HG02623 (cell line): ENCODE results near the gene SPTBN5.

Experiments used
- ATAC-seq: cut with Tn5 transposase; IDR thresholded peaks from one replicate; pipeline ENCODE4 v1.9.1; 2021; ENCODE audit warnings: moderate library complexity; ENCODE audit not compliant: unreplicated experiment

The SPTBN5 gene

GRCh38 chr15:41893422-41894250, at the start of gene SPTBN5:
Gene SPTBN5, minus strand, starts transcription at chr15:41894053. Its CDS starts 556 bp downstream, at chr15:41893497.
- ATAC-seq, result no peak

- no peak for ATAC-seq
Observed at GRCh38 chr15:41942886-41943285, 49.0 kb upstream of the SPTBN5 start.

- no peak for ATAC-seq
Observed at GRCh38 chr15:41941644-41942415, 48.0 kb upstream of the SPTBN5 start.

GRCh38 chr15:41940441-41940857, 46.6 kb upstream of the SPTBN5 start:
- no peak for ATAC-seq

GRCh38 chr15:41939986-41940385, 46.1 kb upstream of the SPTBN5 start:
- ATAC-seq, result no peak

GRCh38 chr15:41937568-41937923, 43.7 kb upstream of the SPTBN5 start:
- ATAC-seq, result no peak

GRCh38 chr15:41936649-41937567, 43.1 kb upstream of the SPTBN5 start:
- no peak for ATAC-seq

- ATAC-seq, result no peak
Observed at GRCh38 chr15:41936155-41936554, 42.3 kb upstream of the SPTBN5 start.

- no peak for ATAC-seq
Observed at GRCh38 chr15:41935566-41936020, 41.7 kb upstream of the SPTBN5 start.

- ATAC-seq, result no peak
Observed at GRCh38 chr15:41934843-41935242, 41.0 kb upstream of the SPTBN5 start.

GRCh38 chr15:41933771-41934170, 39.9 kb upstream of the SPTBN5 start:
- no peak for ATAC-seq

GRCh38 chr15:41933326-41933725, 39.5 kb upstream of the SPTBN5 start:
- no peak for ATAC-seq

GRCh38 chr15:41932511-41933289, 38.8 kb upstream of the SPTBN5 start:
- ATAC-seq, result no peak

- no peak for ATAC-seq
Observed at GRCh38 chr15:41932101-41932500, 38.2 kb upstream of the SPTBN5 start.

GRCh38 chr15:41930867-41931222, 37.0 kb upstream of the SPTBN5 start:
- ATAC-seq, result no peak

- no peak for ATAC-seq
Observed at GRCh38 chr15:41930221-41930866, 36.5 kb upstream of the SPTBN5 start.

GRCh38 chr15:41928637-41929620, 35.1 kb upstream of the SPTBN5 start:
- peak; percentile 72 for ATAC-seq

GRCh38 chr15:41928100-41928499, 34.2 kb upstream of the SPTBN5 start:
- ATAC-seq, result no peak

- ATAC-seq, result no peak
Observed at GRCh38 chr15:41927536-41927935, 33.7 kb upstream of the SPTBN5 start.
